PC-3 (cell line): ENCODE results near the gene TRIM68. TPM values are rescaled to one million over a fixed set of nuclear protein-coding genes. Genes with fewer than 3 reads are reported as not detected.

Experiments used
- ATAC-seq: fragments of 200-7000 bp; cut with Tn5 transposase; 2 replicates; pipeline ENCODE4 v1.9.1; 2020; ENCODE audit warnings: mild to moderate bottlenecking, moderate library complexity
- BruUV-seq: library from RNA; stranded (reverse); fragments of 400-500 nt; replicated peaks from 2 replicates; lab custom pipeline; 2021; lab: Mats Ljungman, UMichigan
- CTCF ChIA-PET: fragments of 300-600 bp; sonication (Branson Sonifier 250); formaldehyde crosslinking; loops from one replicate; lab custom pipeline; 2022; ENCODE audit warnings: antibody characterized with exemption; lab: Charles Lee
- POLR2A ChIA-PET: fragments of 300-600 bp; sonication (Branson Sonifier 250); formaldehyde crosslinking; loops from one replicate; lab custom pipeline; 2022; ENCODE audit warnings: antibody characterized with exemption; ENCODE audit not compliant: unreplicated experiment; lab: Charles Lee
- DNase-seq: peaks from one replicate; pipeline ENCODE4 v3.0.0-alpha.2; 2015
- H2AFZ ChIP-seq: fragments of 300-600 bp; sonication (generic); 2 replicates; pipeline ENCODE4 v1.6.0; 2016; ENCODE audit warnings: antibody characterized with exemption, low read length
- H3F3A ChIP-seq: fragments of 300-600 bp; sonication (generic); one replicate; pipeline ENCODE4 v1.6.0; 2017; ENCODE audit warnings: antibody characterized with exemption, low read length, control low read depth, mild to moderate bottlenecking; ENCODE audit not compliant: unreplicated experiment
- H3K27ac ChIP-seq: fragments of 300-600 bp; sonication (generic); 2 replicates; pipeline ENCODE4 v1.5.1; 2016; ENCODE audit warnings: mild to moderate bottlenecking, low read length
- H3K27me3 ChIP-seq: fragments of 300-600 bp; sonication (generic); 2 replicates; pipeline ENCODE4 v1.6.1; 2016; ENCODE audit warnings: low read length, mixed read lengths
- H3K36me3 ChIP-seq: fragments of 300-600 bp; sonication (generic); 2 replicates; pipeline ENCODE4 v1.6.1; 2016; ENCODE audit warnings: low read depth, mixed run types, low read length, mixed read lengths
- H3K4me1 ChIP-seq: fragments of 300-600 bp; sonication (generic); 2 replicates; pipeline ENCODE4 v1.5.1; 2016; ENCODE audit warnings: low read length; ENCODE audit not compliant: insufficient read depth
- H3K4me2 ChIP-seq: fragments of 300-600 bp; sonication (generic); 2 replicates; pipeline ENCODE4 v1.6.0; 2016; ENCODE audit warnings: low read length
- H3K4me3 ChIP-seq: fragments of 300-600 bp; sonication (generic); 2 replicates; pipeline ENCODE4 v1.5.1; 2016; ENCODE audit warnings: mild to moderate bottlenecking, low read length, mixed read lengths
- H3K79me2 ChIP-seq: fragments of 300-600 bp; sonication (generic); 2 replicates; pipeline ENCODE4 v1.6.1; 2017; ENCODE audit warnings: low read length, mixed read lengths
- H3K9ac ChIP-seq: fragments of 300-600 bp; sonication (generic); 2 replicates; pipeline ENCODE4 v1.6.0; 2016; ENCODE audit warnings: mild to moderate bottlenecking, low read length
- H3K9me2 ChIP-seq: fragments of 300-600 bp; sonication (generic); replicated peaks from 2 replicates; pipeline ENCODE4 v1.6.1; 2016; ENCODE audit warnings: mixed run types, low read length, mixed read lengths
- H3K9me3 ChIP-seq: fragments of 300-600 bp; sonication (generic); 2 replicates; pipeline ENCODE4 v1.6.1; 2016; ENCODE audit warnings: low read length, mixed read lengths
- H4K20me1 ChIP-seq: fragments of 300-600 bp; sonication (generic); 2 replicates; pipeline ENCODE4 v1.6.1; 2016; ENCODE audit warnings: low read length, mixed read lengths
- CTCF ChIP-seq: fragments of 300-600 bp; sonication (generic); conservative IDR thresholded peaks from 2 replicates; pipeline ENCODE4 v1.5.1; 2017; ENCODE audit warnings: antibody characterized with exemption, low read depth, mild to moderate bottlenecking, low read length
- EZH2 ChIP-seq: fragments of 300-600 bp; sonication (generic); IDR thresholded peaks from one replicate; pipeline ENCODE4 v1.6.1; 2017; ENCODE audit warnings: antibody characterized with exemption, mild to moderate bottlenecking, low read length; ENCODE audit not compliant: unreplicated experiment
- EZH2phosphoT487 ChIP-seq: fragments of 300-600 bp; sonication (generic); IDR thresholded peaks from 2 replicates; pipeline ENCODE4 v1.6.1; 2018; ENCODE audit warnings: mild to moderate bottlenecking, antibody characterized with exemption, low read length, borderline replicate concordance
- intact Hi-C: fragments of 100-400 bp; cut with micrococcal nuclease; formaldehyde crosslinking; loops from 2 replicates; pipeline ENCODE4 v1.9.0; 2023
- total RNA-seq: library from RNA; depleted of rRNA; stranded (reverse); fragments of >200 nt; gene quantifications from 2 replicates; pipeline ENCODE4 v1.2.3, GENCODE V29; 2014

Gene TRIM68
- total RNA-seq, 1 experiment from 2014 or later = 6.1 TPM

GRCh38 chr11:4643682-4644081 lies 35.7 kb upstream of the TRIM68 start, which contains the start of gene OR51E1:
TSS of gene OR51E1 (plus strand) at chr11:4643982. CDS start at chr11:4652527, 8,545 bp downstream.
- no peaks in the 10 kb centered on the region for H3K79me2 ChIP-seq
- no peak within 1 kb of the TSS for H3K9ac ChIP-seq
- H2AFZ ChIP-seq = no peak within 1 kb of the TSS
- no peaks in the 10 kb centered on the region for H3K9me2 ChIP-seq
- BruUV-seq = no TSS peak
- ChIA-PET POLR2A (no interaction called here), CTCF (no interaction called here)
- DNase-seq (no peak), ATAC-seq (no peak)
- no peak within 1 kb of the TSS for H3K4me3 ChIP-seq
- H3K9me3 ChIP-seq = no peaks in the 10 kb centered on the region
- no peak within 1 kb of the TSS for H3K27ac ChIP-seq
- intact Hi-C loops = no loop called here
- no peak for TF ChIP-seq EZH2
- TF ChIP-seq EZH2phosphoT487 = no peak
- TF ChIP-seq CTCF = no peak
- H4K20me1 ChIP-seq = no peaks in the 10 kb centered on the region
- no peaks in the 10 kb centered on the region for H3K36me3 ChIP-seq
- no peaks in the 10 kb centered on the region for H3K4me1 ChIP-seq
- H3K4me2 ChIP-seq = no peak within 1 kb of the TSS
- H3K27me3 ChIP-seq = peaks cover 4% of the 10 kb centered on the region; the same call in 1 of the 2 replicates
- H3F3A ChIP-seq = no peaks in the 10 kb centered on the region

- Histone ChIP-seq H3K36me3 (no peaks in the 10 kb centered on the region), H3K9me3 (no peaks in the 10 kb centered on the region), H3K4me2 (no peak overlapping the region), H3K4me3 (no peak overlapping the region), H3K9me2 (no peaks in the 10 kb centered on the region), H3K27ac (no peak overlapping the region), H3K79me2 (no peaks in the 10 kb centered on the region), H3K4me1 (no peaks in the 10 kb centered on the region), H3K27me3 (peaks cover 4% of the 10 kb centered on the region; the same call in 1 of the 2 replicates), H2AFZ (no peak overlapping the region), H3F3A (no peaks in the 10 kb centered on the region), H3K9ac (no peak overlapping the region), H4K20me1 (no peaks in the 10 kb centered on the region)
- intact Hi-C loops = no loop called here
- BruUV-seq = no TSS peak
- DNase-seq = no peak
- TF ChIP-seq EZH2 (no peak), CTCF (no peak), EZH2phosphoT487 (no peak)
- CTCF ChIA-PET = no interaction called here
- ATAC-seq = no peak
- POLR2A ChIA-PET = no interaction called here
These were observed 35.0 kb upstream of the TRIM68 start for GRCh38 chr11:4643076-4643475.

- BruUV-seq = no TSS peak
- Histone ChIP-seq H3K4me1 (no peaks in the 10 kb centered on the region), H3K27ac (no peak overlapping the region), H3K4me2 (no peak overlapping the region), H3K79me2 (no peaks in the 10 kb centered on the region), H3K4me3 (no peak overlapping the region), H3F3A (no peaks in the 10 kb centered on the region), H4K20me1 (no peaks in the 10 kb centered on the region), H3K36me3 (no peaks in the 10 kb centered on the region), H3K9me3 (no peaks in the 10 kb centered on the region), H3K9me2 (no peaks in the 10 kb centered on the region), H2AFZ (no peak overlapping the region), H3K27me3 (peaks cover 4% of the 10 kb centered on the region; the same call in 1 of the 2 replicates), H3K9ac (no peak overlapping the region)
- ChIA-PET CTCF (no interaction called here), POLR2A (no interaction called here)
- no peak for TF ChIP-seq CTCF
- no peak for TF ChIP-seq EZH2phosphoT487
- no peak for TF ChIP-seq EZH2
- intact Hi-C loops = no loop called here
- DNase-seq = no peak
- ATAC-seq = no peak
These were observed 34.0 kb upstream of the TRIM68 start for GRCh38 chr11:4642043-4642442.
